NCI-H748 (cell line): ENCODE results near the gene PRKCA.
A peak's percentile ranks its signal among the peaks of the same experiment; 100 is the strongest.

Experiments used
- DNase-seq: peaks from one replicate; lab custom pipeline; 2025; ENCODE audit not compliant: unreplicated experiment; lab: John Stamatoyannopoulos, UW

Gene PRKCA

DNA sequence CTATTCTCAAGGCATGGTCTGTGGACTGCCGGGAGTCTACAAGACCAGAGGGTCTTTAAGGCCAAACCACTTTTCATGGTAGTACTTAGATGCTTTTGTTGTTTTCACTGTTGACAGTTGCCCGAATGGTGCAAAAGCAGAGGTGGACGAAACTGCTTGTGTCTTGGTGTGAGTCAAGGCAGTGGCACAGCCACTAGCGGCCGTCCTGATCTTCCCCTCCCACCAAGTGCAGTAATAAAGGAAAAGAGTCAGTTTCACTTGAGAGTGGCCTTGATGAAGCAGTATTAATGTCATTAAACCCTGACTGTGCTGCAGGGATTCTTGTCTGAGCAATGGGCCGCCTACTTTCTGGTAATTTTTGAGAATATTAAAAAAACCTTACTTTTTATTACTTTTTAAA is 109.1 kb downstream of the PRKCA start:
- no peak for DNase-seq

DNA sequence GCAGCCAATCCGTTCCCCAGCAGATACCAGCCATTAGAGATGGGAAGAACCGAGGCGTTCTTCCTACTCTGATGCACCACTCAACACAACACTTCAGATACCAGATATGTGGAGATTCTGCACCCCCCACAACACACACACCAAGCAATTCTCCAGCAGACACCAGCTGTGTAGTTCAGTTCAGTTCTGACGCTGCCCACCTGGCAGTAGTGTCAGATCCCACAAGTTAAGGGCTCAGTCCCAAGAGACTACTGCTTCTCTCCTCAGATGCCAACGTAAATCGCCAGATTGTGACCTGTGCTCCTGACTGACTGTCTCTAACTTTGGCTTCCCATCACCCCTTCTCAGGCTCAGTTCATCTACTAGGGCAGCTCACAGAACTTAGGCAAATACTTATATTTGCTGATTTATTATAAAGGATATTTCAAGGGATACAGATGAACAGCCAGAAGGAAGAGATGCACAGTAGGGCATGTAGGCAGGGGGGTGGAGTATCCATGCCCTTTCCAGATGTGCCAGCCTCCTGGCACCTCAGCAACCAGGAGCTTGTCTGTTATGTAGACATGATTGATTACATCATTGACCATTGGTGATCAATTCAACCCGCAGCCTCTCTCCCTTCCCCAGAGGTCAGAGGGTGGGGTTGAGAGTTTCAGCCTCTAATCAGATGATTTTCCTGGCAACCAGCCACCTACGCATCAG is 110.6 kb downstream of the PRKCA start:
- DNase-seq = peak; percentile 12

DNA sequence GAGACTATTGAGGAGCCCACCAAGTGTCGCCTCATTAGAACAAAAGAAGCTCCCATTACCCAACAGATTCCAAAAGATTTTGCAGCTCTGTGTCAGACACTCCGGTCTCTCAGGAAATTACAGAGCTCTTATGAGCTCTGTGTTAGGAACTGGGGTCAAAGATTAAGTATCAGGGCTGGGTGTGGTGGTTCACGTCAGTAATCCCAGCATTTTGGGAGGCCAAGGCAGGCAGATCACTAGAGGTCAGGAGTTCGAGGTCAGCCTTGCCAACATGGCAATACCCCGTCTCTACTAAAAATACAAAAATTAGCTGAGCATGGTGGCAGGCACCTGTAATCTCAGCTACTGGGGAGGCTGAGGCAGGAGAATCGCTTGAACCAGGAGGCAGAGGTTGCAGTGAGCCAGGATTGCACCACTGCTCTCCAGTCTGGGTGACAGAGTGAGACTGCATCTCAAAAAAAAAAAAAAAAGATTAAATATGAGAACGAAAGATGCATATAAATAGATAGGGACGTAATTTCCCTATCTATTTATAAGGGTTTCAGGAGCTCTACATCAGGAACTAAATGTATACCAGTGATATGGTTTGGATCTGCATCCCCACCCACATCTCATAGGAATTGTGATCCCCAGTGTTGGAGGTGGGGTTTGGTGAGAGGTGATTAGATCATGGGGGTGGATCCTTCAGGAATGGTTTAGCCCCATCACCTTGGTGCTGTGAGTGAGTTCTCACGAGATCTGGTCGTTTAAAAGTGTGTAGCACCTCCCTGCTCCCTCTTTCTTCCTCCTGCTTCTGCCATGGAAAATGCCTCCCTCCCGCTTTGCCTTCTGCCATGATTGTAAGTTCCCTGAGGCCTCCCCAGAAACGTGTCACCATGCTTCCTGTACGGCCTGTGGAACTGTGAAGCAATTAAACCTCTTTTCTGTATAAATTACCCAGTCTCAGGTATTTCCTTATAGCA is 111.4 kb downstream of the PRKCA start:
- DNase-seq = no peak

DNA sequence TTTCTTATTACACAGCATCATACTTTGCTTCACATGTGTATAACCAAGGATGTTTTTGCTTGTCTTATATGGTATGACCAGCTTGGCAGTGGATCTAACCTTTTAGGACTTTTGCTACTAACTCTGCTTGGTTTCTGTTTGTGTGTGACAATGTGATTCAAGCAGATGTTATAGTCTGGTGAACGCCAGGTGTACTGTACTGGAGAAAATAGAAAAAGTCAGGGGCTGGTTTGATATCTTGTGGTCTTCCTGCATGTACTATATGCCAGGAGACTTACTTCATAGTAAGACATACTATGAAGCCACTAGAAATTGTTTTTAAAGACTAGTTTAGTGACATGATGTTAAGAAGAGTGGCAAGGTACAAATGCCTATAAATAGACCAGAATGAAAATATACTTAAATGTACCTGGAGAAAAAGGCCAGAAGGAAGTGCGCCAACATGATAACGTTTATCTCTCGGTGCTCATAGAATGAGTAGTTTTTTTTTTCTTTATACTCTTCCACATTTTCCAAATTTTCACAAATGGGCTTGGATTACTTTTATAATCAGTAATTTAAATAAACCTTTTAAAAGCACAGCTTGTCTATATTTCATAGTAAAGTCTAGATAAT is 112.3 kb downstream of the PRKCA start:
- no peak for DNase-seq

DNA sequence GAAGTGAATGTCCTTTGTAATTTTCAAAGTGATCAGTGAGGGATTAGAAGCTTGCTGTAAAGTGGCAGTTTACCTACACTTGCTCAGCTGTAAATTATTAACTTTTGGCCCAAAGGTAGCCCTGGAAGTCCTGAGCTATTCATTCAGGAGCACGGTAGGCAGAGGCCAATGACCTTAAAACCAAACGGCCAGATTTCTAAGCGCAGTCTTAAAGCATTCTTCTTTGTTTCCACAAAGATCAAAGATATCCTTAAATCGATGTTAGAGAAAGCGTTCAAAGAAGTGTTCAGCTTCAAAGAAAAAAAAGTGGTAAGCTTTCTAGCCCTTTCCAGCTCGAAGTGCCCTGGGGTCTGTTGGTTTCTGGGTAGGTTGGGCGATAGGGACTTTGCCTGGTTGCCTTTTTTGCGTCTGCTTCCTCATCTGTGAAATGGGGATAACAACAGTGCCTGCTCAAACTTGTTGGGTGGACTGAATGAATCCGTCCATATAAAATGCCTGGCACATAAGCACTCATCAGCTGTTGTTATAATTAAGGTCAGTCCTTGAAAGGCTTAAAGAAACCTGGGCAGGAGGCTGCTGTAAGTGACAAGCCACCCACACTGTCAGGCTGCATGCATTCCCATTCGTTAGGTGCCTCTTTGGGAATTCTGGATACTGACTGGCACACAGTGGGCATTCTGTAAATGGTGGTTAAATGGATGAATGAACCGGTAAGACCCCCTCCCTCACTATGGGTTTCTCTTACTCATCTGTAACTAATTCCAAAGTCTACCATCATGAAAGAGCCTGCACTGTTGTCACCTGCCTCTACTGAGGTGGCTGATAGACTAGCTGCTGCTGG is 113.2 kb downstream of the PRKCA start:
- no peak for DNase-seq

DNA sequence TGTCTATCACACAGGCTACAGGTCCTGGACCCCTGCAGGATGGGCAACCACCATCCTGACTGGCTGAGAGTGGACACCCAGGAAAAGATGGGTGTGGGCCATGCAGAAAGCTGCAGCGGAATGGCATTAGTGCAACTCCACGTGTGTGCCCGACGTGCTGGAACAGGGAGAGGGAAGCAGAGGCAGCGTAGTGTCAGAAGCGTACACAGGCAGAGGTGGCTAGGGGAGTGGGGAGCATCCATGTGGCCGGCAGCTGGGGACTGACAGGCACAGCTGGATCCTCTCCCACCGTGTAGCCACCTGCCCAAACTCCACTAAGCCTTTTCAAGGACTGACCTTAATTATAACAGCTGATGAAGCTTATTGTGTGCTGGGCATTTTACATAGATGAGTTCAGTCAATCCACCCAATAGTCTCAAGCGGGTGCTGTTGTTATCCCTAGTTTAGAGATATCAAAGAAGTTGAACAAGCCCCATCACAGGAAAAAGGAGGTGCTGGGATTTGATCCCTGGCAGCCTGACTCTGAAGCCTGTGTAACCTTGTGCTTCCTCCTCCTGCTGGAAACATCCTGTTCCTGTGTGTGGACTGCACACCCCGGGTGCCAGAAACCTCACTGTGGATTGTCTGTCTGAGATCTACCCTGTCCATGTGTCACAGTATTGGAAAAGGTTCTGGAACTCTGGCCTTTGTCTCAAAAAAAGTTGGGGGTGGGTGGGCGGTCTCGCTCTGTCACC is 114.0 kb downstream of the PRKCA start:
- DNase-seq = peak; percentile 29

DNA sequence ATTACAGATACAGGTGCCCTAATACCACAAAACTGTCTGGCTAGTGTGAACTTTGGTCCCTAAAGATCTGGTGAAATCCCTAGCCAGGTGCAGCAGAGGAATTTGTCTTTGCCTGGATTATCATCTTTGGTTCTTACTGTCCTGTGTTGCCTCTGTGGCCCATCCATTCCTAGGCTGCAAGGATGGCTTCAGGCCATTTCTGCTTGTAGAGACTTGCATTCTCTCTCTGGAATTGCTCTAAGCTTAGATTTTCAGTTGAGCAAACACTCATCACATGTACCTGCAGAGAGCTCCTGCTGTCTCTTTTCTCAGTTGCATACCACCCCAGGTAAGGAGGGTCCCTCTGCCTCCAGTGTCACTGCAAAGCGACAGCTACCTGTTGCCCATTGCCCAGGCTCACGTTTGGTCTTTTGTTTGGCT is 114.9 kb downstream of the PRKCA start:
- no peak for DNase-seq

DNA sequence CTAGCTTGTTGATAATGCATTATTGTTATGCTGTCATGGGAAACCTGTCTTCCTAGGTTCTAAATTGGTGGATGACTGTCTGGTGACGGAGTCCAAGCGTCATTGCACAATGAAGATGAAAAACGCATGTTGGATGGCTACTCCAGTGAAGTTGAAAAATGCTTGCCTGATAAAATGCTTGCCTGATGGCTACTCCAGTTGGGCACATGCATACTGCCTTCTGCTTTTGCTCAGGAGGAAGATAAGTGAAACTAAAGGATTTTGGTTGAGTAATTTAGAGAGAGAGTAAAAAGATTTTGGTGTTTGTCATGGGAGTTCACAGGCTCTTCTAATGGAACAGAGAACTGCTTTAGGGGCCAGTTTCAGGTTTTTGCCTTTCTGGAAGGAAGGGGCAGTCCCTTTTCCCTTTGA is 118.6 kb downstream of the PRKCA start:
- no peak for DNase-seq

DNA sequence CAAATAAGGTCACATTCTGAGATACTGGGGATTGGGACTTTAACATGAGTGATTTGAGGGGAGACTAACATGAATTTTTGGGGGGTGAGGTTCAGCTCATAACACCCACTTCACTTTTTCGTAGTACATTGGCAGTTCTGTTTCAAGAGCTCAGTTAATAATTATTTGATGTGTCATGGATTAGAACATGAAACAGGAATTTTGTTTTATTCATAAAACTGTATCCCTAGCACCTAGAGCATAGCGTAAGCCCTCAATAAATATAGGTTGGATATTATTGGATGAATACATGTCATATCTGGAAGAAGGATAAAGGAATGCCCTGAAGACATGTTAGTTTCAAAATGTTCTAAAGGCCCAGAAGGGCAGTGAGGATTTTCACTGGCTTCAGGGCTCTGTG is 119.8 kb downstream of the PRKCA start:
- no peak for DNase-seq

DNA sequence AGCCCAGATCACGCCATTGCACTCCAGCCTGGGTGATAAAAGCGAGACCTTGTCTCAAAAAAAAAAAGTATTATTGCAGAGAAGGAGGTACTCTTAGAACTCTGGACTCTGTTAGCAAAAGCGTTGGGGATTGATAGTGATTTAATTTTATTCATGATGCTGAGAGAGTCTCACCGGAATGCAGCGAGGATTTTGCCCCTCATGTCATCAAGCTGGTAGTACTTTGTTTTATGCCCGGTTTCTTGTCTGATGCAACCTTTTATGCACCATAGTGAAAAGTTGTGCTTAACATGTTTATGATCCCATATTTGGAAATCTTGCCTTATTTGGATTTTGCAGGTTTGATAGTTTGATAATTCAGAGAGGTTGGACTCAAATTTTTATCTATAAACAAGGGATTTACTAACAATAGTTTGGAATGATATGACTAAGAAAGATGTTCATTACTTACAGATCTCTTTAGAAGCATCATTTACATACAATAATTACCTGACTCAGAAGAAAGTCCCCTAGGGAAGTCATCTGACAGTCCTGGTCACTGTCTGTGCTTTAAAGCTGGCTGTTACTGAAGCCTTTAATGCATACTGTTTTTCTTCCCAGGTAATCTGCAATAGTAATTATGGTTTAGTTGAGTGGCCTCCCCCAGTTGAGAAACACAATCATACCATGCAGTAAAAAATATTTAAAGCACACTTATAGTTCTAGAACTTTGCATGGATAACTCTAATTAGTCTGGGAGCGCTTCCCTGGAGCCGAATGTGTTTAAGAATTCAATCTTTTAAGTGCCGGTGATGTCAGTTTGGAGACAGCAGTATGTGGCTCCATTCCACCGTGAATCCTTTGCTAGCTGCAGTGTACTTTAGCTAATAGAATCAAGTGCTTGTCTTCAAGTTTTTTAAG is 120.9 kb downstream of the PRKCA start:
- no peak for DNase-seq

DNA sequence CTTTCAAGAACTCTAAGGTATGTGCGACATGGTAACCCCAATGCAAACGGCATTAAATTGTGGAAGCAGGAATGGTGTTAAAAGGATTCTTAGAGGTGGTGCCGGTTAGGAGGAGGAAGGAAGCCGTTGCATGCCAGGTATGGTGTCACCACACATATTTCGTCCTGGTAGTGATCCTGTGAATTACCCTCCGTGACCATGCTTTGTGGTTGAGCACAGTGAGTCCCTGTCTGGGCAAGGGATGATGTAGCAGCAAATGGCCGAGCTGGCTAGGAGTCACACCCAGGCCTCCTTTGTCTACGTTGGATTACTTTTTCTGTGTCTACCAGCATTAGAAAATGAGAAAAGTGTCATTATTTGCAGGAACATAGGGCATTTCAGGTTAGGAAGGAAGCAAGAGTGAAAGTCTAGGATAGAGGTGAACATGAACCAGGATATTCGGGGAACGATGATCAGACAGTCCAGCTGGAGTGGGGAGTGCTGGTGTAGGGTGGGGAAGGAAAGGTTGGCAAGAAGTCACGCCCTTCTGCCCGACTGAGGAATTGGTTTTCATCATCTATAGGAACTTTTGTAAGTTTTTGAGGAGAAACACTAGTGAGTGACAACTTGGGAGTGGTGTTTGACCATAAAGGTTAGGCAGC is 123.5 kb downstream of the PRKCA start:
- no peak for DNase-seq

DNA sequence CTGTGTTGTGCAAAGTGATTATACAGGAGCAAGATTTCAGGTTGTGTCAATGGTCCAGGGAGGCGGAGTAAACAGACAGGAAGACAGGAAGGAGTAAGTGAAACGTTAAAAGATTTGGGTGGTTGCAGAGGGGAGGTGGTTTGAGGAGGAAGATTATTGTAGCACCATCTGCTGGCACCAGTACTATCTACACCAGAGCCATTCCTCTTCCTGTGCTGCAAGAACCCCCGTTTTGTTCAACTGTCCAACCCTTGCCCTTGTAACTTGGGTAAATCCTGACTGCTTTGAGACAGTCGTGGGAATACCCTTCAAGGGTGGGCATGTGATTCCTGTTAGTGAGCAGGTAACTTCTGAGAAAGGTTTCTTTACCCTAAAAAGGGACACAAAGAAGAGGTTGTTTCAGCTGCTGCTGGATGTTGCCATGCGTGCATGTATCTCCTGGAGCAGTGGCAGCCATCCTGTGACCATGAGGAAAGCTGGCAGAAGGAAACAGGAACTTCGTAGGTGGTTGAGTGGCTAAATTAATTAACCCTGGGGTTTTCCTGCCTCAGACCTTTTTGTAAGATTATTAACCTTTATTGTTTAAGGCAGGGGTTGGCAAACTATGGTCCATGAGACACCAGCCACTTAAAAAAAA is 124.1 kb downstream of the PRKCA start:
- DNase-seq = peak; percentile 3

DNA sequence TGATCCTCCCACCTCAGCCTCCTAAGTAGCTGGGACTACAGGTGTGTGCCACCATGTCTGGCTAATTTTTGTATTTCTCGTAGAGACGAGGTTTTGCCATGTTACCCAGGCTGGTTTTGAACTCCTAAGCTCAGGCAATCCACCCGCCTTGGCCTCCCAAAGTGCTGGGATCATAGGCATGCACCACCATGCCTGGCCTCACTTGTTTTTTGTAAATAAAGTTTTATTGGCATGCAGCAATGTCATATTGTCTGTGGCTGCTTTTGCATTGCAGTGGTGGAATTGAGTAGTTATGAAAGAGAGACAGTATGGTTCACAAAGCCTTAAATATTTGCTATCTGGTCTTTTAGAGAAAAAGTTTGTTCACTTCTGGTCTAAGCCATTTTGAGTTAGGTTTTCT is 124.7 kb downstream of the PRKCA start:
- DNase-seq = no peak

DNA sequence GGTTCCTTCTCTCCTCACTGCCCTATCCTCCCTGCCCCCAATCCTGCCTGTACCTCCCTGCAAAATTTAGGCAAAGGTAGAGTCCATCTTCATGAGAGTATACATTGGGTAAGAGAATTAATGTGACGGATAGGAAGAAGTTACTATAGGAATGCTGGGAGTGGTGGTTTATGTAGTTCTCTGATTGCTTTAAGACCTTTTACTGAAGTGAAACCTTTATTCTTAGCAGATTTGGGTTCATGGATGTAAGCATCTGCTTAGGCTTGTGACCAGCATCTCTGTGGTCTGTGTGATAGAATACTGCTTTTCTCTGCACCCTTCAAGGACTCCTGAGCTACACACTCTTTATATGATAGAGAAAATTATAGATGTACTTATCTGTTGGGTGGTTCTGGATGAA is 127.3 kb downstream of the PRKCA start:
- no peak for DNase-seq

DNA sequence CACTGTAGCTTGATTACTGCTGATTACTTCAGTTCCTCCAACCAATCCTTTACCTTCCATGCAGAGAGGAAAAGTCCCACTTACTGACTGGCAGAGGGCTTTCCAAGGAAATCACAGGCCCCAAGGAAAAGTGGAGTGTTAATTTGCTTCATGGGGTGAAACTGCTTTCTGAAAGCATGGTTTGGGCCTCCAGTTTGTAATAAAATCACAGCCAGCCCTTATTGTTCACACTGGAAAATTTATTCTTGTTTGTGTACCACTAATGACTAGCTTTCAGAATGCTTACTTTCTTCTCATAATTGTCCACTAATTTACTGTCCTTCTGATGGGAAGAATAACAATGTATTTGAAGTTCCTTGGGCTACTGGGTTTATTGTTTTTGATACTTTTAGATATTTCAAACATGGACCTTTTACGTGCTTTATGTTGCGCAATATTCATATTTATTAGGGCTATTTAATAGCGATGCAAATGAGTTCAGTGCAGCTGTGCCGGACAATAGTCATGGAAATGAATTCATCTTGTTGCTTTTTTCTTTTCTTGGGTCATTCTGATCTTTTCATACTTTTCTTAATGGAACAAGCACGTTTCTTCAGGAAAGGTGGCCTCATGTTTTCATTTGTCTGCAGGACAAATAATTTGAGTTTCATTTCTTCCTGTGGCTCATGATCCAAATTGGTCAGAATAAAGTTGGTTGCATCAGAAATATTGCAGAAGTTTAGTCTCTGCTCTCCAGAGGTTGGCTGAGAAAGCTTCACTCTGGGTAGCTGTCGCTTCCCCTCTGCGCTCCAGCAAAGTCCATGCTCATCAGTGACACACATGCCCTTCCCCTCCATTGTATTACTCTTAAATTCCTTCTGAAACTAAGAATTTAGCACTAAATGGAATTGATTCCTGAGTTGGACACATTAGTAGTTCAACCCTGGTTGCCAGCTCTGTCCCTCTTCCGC is 128.7 kb downstream of the PRKCA start:
- no peak for DNase-seq

DNA sequence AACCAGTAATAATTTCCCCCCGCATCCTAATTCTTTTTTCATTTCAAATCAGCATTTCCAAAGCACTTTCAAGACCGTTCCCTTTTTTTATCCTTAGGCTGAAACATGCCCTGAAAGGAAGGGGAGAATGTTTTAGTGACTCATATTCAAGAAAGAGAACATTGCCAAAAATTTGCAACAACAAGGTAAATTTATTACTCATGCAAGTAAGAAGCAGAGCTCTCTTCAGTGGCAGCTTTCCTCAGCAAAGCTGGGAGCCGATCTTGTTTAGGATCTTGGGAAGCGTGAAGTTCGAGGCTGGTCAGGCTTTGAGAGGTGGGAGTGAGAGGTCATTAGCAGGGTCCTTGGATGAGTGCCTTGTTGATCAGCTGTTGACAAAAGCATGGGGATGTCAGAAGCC is 129.5 kb downstream of the PRKCA start:
- DNase-seq = no peak

DNA sequence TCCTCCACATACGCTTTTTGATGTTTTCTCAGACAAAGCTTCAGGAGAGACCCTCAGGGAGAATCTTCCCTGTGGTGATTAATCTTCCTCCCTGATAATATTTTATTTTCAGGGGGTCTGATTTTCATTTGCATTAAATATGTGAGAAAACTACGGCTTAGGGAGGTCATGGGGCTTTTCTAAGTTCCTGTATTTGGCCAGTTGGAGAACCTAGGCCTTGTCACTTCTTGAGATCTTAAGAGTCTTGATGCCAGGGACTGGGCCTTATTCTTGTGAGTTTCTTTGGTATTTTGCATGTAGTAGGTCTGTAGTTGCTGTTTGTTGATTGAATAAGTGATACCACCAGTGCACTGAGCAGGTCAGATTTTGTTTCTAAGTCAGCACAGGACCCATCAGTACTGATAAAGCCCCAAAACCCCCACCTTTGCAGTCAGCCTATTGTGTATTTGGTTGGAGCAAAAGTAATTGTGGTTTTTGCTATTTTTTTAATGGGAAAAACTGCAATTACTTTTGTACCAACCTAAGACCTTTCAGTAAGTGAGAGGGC is 130.1 kb downstream of the PRKCA start:
- no peak for DNase-seq
